Glomerular visceral epithelial cell (primary cell): Measurements from ENCODE around the gene OR7A10.
"Not testable (repeated sequence)": the region's sequence is repeated elsewhere in the genome, so short reads cannot be mapped to it uniquely, and the experiment has no call there.

Source experiments
- DNase-seq: peaks from one replicate; pipeline ENCODE4 v3.0.0-alpha.2; 2016; ENCODE audit errors: extremely low spot score

The OR7A10 gene

DNA sequence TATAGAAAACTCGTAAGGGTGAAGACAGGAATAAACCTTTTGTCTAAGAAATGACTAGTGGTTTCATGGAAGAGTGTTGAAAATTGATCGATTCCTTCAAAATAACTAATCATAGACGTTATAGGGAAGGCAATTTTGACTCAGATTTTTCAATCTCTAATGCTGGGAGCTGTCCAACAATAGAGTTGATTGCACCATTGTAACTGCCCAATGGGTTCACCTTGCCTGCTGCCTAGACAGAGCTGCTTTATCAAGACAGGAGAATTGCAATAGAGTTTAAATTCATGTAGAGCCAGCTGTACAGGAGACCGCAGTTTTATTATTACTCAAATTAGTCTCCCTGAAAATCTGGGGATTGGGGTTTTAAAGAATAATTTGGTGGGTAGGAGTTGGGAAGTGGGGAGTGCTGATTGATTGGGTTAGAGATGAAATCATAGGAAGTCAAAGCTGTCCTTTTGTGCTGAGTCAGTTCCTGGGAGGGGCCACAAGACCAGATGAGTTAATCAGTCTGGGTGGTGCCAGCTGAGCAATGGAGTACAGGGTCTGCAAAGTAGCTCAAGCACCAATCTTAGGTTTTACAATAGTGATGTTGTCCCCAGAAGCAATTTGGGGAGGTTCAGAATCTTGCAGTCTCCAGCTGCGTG, 53.5 kb downstream of the OR7A10 start:
- no peak for DNase-seq

DNA sequence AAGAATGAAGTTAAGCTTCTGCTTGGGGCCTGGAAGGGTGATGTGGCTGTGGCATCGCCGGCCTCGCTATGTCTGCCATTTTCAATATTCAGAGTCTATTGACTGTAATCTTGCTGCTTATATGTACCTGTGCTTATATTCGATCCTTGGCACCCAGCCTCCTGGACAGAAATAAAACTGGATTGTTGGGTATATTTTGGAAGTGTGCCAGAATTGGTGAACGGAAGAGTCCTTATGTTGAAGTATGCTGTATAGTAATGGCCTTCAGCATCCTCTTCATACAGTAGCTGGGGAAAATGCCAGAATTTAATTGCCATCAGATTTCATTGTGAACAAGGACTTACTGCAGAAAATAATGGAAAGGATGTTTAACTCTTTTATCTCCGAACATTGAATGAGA, 56.5 kb downstream of the OR7A10 start:
- not testable (repeated sequence) for DNase-seq
